GM12891 (cell line): ENCODE results near the gene OR2M3.
A peak's percentile ranks its signal among the peaks of the same experiment; 100 is the strongest.
"Not testable (repeated sequence)": the region's sequence is repeated elsewhere in the genome, so short reads cannot be mapped to it uniquely, and the experiment has no call there.

Source experiments
- DNase-seq: peaks from one replicate; pipeline ENCODE4 v3.0.0; 2011; ENCODE audit warnings: low spot score; ENCODE audit not compliant: insufficient read length
- FAIRE-seq: peaks from 2 replicates; lab custom pipeline; 2011; peaks lifted over from hg19 to GRCh38; lab: Jason Lieb, UNC
- PAX5 ChIP-seq: IDR thresholded peaks from 2 replicates; pipeline ENCODE4 v1.6.1; 2011; ENCODE audit warnings: low read length, moderate library complexity, mild to moderate bottlenecking; ENCODE audit not compliant: insufficient read depth, severe bottlenecking
- POLR2A ChIP-seq: IDR thresholded peaks from 2 replicates; pipeline ENCODE4 v1.6.1; 2011; ENCODE audit warnings: low read depth, low read length, control low read depth
- POLR2AphosphoS5 ChIP-seq: IDR thresholded peaks from 2 replicates; pipeline ENCODE4 v1.6.1; 2011; ENCODE audit warnings: low read depth, low read length, control low read depth
- POU2F2 ChIP-seq: IDR thresholded peaks from 2 replicates; pipeline ENCODE4 v1.6.1; 2011; ENCODE audit warnings: low read depth, mild to moderate bottlenecking, control low read depth, low read length, moderate library complexity
- SPI1 ChIP-seq: IDR thresholded peaks from 2 replicates; pipeline ENCODE4 v1.6.1; 2011; ENCODE audit warnings: low read depth, low read length, control low read depth
- TAF1 ChIP-seq: IDR thresholded peaks from 2 replicates; pipeline ENCODE4 v1.6.1; 2011; ENCODE audit warnings: low read depth, low read length, control low read depth

OR2M3 gene

GRCh38 chr1:248194117-248194516 lies 2.9 kb upstream of the OR2M3 start:
- no peak for DNase-seq
- TF ChIP-seq POLR2A (no peak), TAF1 (no peak)
- FAIRE-seq, result no peak

GRCh38 chr1:248215880-248216279 lies 18.8 kb downstream of the OR2M3 start:
- TF ChIP-seq POLR2AphosphoS5 (no peak), TAF1 (no peak), POU2F2 (no peak), PAX5 (no peak), POLR2A (no peak), SPI1 (no peak)
- no peak for FAIRE-seq
- no peak for DNase-seq

- no peak for DNase-seq
- FAIRE-seq, result no peak
- no peak for TF ChIP-seq POU2F2
- no peak for TF ChIP-seq POLR2AphosphoS5
- no peak for TF ChIP-seq SPI1
- TF ChIP-seq PAX5, result no peak
- TF ChIP-seq TAF1, result no peak
- no peak for TF ChIP-seq POLR2A
Observed at GRCh38 chr1:248225537-248225936, 28.5 kb downstream of the OR2M3 start.

- DNase-seq (no peak), FAIRE-seq (no peak)
- no peak for TF ChIP-seq POLR2AphosphoS5
- no peak for TF ChIP-seq POLR2A
- no peak for TF ChIP-seq TAF1
- no peak for TF ChIP-seq PAX5
- TF ChIP-seq POU2F2, result no peak
- no peak for TF ChIP-seq SPI1
Observed at GRCh38 chr1:248229360-248229908, 32.4 kb downstream of the OR2M3 start.

GRCh38 chr1:248231117-248231516 lies 34.1 kb downstream of the OR2M3 start, which contains the start of gene OR2M4:
Gene OR2M4, plus strand, starts transcription at chr1:248231417. Its CDS starts 7,512 bp downstream, at chr1:248238929.
- no peak for FAIRE-seq
- DNase-seq, result no peak
- TF ChIP-seq PAX5 (no peak), POLR2AphosphoS5 (no peak), POU2F2 (no peak)

- no peak for FAIRE-seq
- no peak for DNase-seq
- TF ChIP-seq POLR2AphosphoS5 (no peak), TAF1 (no peak), POU2F2 (no peak), PAX5 (no peak), SPI1 (no peak), POLR2A (no peak)
Observed at GRCh38 chr1:248239478-248239877, 42.4 kb downstream of the OR2M3 start.

GRCh38 chr1:248243204-248243603 lies 46.1 kb downstream of the OR2M3 start:
- DNase-seq, result peak; percentile 16
- peak; percentile 71 for FAIRE-seq
- TF ChIP-seq TAF1, result no peak
- TF ChIP-seq POLR2A, result no peak
- TF ChIP-seq POLR2AphosphoS5, result no peak
- TF ChIP-seq SPI1, result no peak
- TF ChIP-seq PAX5, result no peak
- no peak for TF ChIP-seq POU2F2

GRCh38 chr1:248259309-248259708 lies 62.2 kb downstream of the OR2M3 start:
- not testable (repeated sequence) for FAIRE-seq, DNase-seq
